MM.1S (cell line): Measurements from ENCODE around the gene CCDC85B.

ENCODE experiments used
- EZH2 ChIP-seq: fragments of 300-600 bp; sonication (generic); optimal IDR thresholded peaks from 2 replicates; pipeline ENCODE3; 2017; ENCODE audit warnings: low read depth, mild to moderate bottlenecking, antibody characterized with exemption, low read length, mixed read lengths
- EZH2phosphoT487 ChIP-seq: fragments of 300-600 bp; sonication (generic); IDR thresholded peaks from 2 replicates; pipeline ENCODE4 v1.6.1; 2018; ENCODE audit warnings: antibody characterized with exemption, low read length
- TF ChIP-seq, protein P1 (sequence below): fragments of 300-600 bp; sonication (generic); IDR thresholded peaks from 2 replicates; pipeline ENCODE4 v1.5.1; 2016; ENCODE audit warnings: antibody characterized with exemption, low read length, mixed read lengths

DNA sequence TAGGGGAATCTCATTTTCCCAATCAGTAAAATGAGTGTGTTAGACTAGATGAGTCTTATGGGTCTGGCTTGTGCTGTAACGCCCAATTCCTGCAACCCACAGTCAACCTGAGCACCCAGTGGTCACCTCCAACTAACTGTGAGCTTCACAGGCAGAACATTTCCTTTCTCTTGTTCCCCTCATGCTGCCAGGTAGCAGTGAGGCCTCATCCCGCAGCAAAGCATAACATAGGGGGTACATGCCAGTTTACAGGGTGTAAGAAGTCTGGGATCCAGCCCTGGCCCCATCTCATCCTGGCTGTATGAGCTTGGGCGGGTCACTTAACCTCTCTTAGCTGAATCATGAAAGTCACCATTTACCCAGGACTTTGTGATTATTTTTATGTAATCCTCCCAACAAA, 21.6 kb upstream of the CCDC85B start:
- TF ChIP-seq, protein P1, sequence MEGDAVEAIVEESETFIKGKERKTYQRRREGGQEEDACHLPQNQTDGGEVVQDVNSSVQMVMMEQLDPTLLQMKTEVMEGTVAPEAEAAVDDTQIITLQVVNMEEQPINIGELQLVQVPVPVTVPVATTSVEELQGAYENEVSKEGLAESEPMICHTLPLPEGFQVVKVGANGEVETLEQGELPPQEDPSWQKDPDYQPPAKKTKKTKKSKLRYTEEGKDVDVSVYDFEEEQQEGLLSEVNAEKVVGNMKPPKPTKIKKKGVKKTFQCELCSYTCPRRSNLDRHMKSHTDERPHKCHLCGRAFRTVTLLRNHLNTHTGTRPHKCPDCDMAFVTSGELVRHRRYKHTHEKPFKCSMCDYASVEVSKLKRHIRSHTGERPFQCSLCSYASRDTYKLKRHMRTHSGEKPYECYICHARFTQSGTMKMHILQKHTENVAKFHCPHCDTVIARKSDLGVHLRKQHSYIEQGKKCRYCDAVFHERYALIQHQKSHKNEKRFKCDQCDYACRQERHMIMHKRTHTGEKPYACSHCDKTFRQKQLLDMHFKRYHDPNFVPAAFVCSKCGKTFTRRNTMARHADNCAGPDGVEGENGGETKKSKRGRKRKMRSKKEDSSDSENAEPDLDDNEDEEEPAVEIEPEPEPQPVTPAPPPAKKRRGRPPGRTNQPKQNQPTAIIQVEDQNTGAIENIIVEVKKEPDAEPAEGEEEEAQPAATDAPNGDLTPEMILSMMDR: no peak
- TF ChIP-seq EZH2 (no peak), EZH2phosphoT487 (no peak)
